Activated naive CD4-positive, alpha-beta T cell treated with anti-CD3 and anti-CD28 coated beads, Interleukin-2, amount 50 U/mL, for 72 hours (primary cell): ENCODE data around the gene TUBB. TPM values are rescaled to one million over a fixed set of nuclear protein-coding genes. Genes with fewer than 3 reads are reported as not detected.
A peak's percentile ranks its signal among the peaks of the same experiment; 100 is the strongest.
"Not testable (repeated sequence)": the region's sequence is repeated elsewhere in the genome, so short reads cannot be mapped to it uniquely, and the experiment has no call there.

Experiments used
- ATAC-seq, 2 donors: fragments of 150-1000 bp; cut with Tn5 transposase; 2 replicates each; pipeline ENCODE4 v1.10.0; 2021; ENCODE audit warnings: mild to moderate bottlenecking in 2 of 2, moderate library complexity in 2 of 2
- DNase-seq, 2 donors: peaks; one replicate each; pipeline ENCODE4 v3.0.0; 2021 to 2022; ENCODE audit warnings: low spot score in 2 of 2
- H3K27ac Mint-ChIP-seq, 2 donors: one replicate each; pipeline ENCODE4 v1.8.0; 2022; ENCODE audit warnings: mild to moderate bottlenecking in 2 of 2, mixed read lengths in 2 of 2
- H3K36me3 Mint-ChIP-seq, 2 donors: one replicate each; pipeline ENCODE4 v1.8.0; 2022; ENCODE audit warnings: mixed read lengths in 2 of 2
- H3K9me3 Mint-ChIP-seq, 2 donors: one replicate each; pipeline ENCODE4 v1.8.0; 2022; ENCODE audit warnings: mixed read lengths in 2 of 2
- total RNA-seq, 2 donors: library from RNA; stranded (reverse); gene quantifications; one replicate each; pipeline ENCODE4 v1.2.3, GENCODE V29; 2022

The TUBB gene
- total RNA-seq, 2 donors from 2014 or later = 1,507 to 1,783 TPM

DNA sequence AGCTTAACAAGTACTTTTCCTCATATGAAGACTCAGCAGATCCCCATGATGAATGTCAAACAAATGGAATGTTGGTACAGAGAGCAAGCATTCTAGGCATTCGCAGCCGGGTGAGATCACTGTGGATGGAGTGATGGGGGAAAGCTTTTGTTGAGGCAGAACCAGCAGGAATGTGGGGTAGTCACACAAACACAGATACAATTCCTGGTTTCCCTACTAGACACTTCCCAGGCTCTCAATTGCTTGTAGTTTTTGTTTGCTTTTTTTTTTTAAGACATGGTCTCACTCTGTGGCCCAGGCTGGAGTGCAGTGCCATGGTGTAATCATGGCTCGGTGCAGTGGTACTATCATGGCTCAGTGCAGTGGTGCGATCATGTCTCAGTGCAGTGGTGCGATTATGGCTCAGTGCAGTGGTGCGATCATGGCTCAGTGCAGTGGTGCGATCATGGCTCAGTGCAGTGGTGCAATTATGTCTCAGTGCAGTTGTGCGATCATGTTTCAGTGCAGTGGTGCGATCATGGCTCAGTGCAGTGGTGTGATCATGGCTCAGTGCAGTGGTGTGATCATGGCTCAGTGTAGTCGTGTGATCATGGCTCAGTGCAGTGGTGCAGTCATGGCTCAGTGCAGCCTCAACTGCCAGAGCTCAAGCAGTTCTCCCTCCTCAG, 39.6 kb downstream of the TUBB start:
- DNase-seq (no peak), ATAC-seq (no peak)
- H3K9me3 Mint-ChIP-seq = peaks cover 0 to 8% of the 10 kb centered on the region in 2 donors
- peaks cover 0 to 12% of the 10 kb centered on the region in 2 donors for H3K36me3 Mint-ChIP-seq
- no peak overlapping the region for H3K27ac Mint-ChIP-seq

DNA sequence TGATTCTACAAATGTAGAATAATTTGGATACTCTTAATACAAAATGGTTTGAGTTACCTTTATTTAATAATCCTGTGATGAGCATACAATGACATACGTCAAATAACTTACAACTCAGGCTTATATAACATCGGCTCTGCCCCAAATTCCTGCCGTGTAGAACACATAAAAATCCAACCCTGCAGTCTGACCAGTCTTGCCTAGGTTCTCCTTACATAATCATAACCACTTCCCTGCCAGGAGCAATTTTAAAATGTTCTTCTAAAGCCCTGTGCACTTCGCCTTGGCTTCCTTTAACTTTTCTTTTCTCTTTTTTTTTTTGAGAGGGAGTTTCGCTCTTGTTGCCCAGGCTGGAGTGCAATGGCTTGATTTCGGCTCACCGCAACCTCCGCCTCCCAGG, 40.4 kb downstream of the TUBB start:
- ATAC-seq (no peak), DNase-seq (no peak)
- Mint-ChIP-seq H3K36me3 (peaks cover 0 to 15% of the 10 kb centered on the region in 2 donors), H3K9me3 (peaks cover 0 to 8% of the 10 kb centered on the region in 2 donors), H3K27ac (no peak overlapping the region)

DNA sequence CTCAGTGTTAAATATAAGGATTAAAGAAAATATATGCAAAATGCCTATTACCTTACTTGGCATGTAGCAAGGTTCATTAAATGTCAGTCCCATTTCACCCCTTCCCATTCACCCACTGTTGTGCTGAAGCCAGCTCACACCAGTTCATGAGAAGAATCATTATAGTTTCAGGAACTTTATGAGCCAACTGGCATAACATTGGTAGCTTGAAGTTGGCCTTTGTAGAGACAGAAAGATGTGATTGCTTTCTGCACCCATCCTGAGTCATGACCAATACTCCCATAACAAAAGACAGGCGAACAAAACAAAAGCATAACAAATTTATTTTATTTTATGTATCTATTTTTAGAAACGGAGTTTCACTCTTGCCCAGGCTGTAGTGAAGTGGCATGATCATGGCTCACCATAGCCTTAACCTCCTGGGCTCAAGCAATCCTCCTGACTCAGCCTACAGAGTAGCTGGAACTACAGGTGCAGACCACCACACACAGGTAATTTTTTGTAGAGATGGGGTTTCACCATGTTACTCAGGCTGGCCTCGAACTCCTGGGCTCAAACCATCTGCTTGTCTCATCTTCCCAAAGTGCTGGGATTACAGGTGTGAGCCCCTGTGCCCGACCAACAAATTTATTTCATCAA, 41.8 kb downstream of the TUBB start:
- Mint-ChIP-seq H3K27ac (peak overlapping the region in 1 of 2 donors; percentile 52), H3K9me3 (peaks cover 0 to 8% of the 10 kb centered on the region in 2 donors), H3K36me3 (peaks cover 0 to 15% of the 10 kb centered on the region in 2 donors)
- ATAC-seq = peak; percentile 82 to 87
- DNase-seq = no peak

DNA sequence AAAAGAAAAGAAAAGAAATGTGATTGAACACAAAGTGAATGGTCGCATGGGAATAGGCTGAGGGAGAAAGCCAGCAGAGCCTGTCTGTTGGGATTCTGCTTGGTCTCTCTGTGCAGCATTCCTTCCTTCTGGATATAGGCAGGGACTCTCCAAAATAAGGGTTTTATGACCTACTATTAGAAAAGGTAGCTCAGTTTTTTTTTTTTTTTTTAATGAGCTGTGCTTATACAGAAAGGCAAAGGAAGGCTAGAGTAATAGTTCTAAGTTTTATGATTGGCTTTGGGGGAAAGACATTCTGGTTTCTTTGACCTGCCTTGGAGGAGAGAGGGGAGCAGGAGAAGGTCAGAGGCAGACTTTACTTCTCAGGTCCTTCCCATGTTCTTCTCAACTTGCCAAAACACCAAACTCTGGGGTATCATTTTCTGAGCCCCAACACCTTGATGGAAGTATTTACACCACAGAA, 43.0 kb downstream of the TUBB start:
- Mint-ChIP-seq H3K27ac (peak overlapping the region in 1 of 2 donors; percentile 90), H3K36me3 (peaks cover 0 to 15% of the 10 kb centered on the region in 2 donors), H3K9me3 (peaks cover 0 to 8% of the 10 kb centered on the region in 2 donors)
- no peak for DNase-seq
- ATAC-seq = no peak

DNA sequence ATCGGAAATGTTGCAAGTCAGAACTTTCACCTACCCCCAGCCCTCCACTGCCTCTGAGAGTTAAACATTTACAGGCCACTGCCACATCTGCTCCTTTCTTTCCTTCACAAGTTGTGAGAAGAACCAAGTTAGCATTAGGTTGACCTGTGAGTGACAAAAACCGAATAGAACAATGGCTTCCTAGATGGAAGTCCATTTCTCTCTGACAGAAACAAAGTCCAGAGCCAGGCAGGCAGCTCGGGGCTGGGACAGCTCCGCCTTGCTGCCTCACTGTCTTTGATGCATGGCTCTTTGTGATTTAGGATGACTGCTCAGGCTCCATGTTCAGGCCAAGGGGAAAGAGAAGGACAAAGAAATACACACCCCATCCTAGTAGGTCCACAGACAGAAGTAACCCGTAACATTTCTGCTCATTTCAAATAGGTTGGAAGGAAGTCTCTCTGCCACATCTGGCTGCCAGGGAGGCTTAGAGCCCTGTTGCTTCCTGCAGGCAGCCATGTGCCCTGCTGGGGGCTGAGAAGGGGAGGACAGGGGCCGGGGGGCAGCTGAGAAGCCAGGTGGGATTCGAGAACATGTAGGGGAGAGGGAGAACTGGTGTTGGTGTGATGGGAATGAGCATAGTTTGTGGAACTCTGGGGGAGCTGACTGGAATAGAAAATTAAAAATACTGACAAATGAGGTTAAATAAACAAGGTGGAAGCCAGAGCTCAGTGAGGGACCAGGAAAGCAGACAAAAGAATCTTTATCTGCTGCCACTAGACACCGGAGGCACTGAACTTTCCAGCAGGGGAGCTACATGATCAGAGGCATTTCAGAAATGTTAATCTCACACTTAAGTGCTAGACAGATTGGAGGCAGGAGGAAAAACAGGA, 43.7 kb downstream of the TUBB start:
- H3K9me3 Mint-ChIP-seq = peaks cover 0 to 8% of the 10 kb centered on the region in 2 donors

DNA sequence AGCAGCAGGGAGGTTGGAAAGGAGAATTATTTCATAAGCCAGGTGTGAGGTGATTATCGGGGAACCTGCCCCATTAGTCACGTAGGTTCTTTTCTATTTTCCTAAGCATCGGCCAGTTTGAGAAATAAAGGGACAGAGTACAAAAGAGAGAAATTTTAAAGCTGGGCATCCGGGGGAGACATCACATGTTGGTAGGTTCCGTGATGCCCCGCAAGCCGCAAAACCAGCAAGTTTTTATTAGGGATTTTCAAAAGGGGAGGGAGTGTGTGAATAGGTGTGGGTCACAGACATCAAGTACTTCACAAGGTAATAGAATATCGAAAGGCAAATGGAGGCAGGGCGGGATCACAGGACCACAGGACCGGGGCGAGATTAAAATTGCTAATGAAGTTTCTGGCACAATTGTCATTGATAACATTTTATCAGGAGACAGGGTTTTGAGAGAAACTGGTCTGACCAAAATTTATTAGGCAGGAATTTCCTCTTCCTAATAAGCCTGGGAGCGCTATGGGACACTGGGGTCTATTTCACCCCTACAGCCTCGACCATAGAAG, 44.4 kb downstream of the TUBB start:
- not testable (repeated sequence) for H3K9me3 Mint-ChIP-seq, ATAC-seq, DNase-seq
- H3K27ac Mint-ChIP-seq = peak overlapping the region; percentile 70 to 90
- peaks cover 0 to 15% of the 10 kb centered on the region in 2 donors for H3K36me3 Mint-ChIP-seq

More for the DNA sequence above, 43.7 kb downstream of the TUBB start:
- peak overlapping the region; percentile 70 to 90 for H3K27ac Mint-ChIP-seq
- peaks cover 0 to 15% of the 10 kb centered on the region in 2 donors for H3K36me3 Mint-ChIP-seq
- no peak for DNase-seq
- ATAC-seq = no peak

DNA sequence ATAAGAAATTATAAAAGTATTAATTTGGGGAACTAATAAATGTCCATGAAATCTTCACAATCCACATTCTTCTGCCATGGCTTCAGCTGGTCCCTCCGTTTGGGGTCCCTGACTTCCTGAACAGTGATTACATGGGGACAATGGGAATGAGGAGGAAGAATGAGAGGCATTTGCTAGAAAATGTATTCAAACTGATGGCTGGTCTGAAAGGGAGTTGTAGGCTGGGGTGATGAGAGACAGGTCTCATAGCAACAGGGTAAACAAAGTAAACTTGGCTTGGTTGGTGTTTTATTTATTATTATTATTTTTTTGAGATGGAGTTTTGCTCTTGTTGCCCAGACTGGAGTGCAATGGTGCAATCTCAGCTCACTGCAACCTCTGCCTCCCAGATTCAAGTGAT, 45.3 kb downstream of the TUBB start:
- H3K9me3 Mint-ChIP-seq, H3K27ac Mint-ChIP-seq, ATAC-seq, DNase-seq: not testable (repeated sequence)
- H3K36me3 Mint-ChIP-seq = peaks cover 0 to 15% of the 10 kb centered on the region in 2 donors

DNA sequence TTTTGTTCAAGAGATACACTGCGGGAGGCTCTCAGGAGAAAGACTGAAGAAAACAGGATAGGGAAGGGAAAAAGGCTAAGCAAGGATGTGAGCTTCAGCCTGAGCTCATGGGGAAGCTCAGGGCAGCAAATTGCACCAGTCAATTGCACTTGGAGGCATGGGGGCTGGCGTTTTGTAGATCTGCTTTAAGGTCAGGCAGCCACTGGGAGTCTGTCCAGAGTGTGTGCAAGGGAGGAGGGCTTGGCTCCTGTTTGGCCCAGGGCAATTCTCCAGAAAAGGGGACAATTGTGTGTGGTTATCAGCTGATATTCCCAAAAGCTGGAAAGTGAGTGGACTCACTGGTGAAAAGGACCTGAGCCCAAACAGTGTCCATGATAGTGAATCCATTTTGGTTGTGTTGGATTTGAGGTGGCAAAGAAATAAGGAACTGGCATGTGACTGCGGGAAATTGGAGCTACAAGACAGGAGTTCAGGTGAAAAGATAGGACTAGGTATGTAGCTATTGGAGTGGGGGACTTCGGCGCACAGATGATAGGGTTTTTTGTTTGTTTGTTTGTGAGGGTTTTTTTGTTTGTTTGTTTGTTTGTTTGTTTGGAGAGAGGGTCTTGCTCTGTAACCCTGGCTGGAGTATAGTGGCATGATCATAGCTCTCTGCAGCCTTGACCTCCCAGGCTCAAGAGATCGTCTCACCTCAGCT, 46.5 kb downstream of the TUBB start:
- ATAC-seq (no peak), DNase-seq (no peak)
- peak overlapping the region; percentile 96 to 98 for H3K27ac Mint-ChIP-seq
- H3K9me3 Mint-ChIP-seq = peaks cover 0 to 12% of the 10 kb centered on the region in 2 donors
- H3K36me3 Mint-ChIP-seq = peaks cover 0 to 21% of the 10 kb centered on the region in 2 donors

DNA sequence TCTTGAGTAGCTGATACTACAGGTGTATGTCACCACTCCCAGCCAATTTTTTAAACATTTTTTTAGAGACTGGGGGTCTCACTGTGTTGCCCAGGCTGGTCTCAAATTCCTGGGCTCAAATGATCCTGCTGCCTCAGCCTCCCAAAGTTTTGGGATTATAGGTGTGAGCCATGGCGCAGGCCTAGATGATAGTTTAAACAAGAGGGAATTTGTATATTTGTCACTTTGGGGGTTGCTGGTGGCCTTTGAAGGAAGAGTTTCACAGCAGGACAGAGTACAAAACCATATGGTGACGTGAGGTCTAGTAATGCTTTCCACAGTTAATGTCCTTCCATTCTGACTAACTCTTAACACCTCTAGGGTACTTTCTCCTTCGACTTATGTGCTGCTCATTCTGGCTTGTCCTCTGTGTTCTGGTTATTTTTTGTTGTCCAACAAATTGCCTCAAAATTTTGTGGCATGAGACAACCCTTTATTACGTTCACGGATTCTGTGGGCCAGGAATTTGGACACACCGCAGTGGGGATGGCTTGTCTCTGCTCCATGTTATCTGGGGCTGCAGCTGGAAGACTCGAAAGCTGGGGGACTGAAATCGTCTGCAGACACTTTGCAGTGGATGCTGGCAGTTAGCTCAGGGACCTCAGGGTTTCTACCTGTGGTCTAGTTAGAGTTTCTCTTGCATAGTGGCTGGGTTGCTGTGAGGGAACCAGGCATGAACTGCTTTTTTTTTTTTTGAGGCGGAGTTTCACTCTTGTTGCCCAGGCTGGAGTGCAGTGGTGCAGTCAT, 47.2 kb downstream of the TUBB start:
- peaks cover 0 to 17% of the 10 kb centered on the region in 2 donors for H3K9me3 Mint-ChIP-seq
- peak overlapping the region; percentile 96 to 98 for H3K27ac Mint-ChIP-seq
- H3K36me3 Mint-ChIP-seq = peaks cover 0 to 26% of the 10 kb centered on the region in 2 donors
- peak; percentile 68 to 69 for ATAC-seq
- DNase-seq = peak in 1 of 2 donors; percentile 60

DNA sequence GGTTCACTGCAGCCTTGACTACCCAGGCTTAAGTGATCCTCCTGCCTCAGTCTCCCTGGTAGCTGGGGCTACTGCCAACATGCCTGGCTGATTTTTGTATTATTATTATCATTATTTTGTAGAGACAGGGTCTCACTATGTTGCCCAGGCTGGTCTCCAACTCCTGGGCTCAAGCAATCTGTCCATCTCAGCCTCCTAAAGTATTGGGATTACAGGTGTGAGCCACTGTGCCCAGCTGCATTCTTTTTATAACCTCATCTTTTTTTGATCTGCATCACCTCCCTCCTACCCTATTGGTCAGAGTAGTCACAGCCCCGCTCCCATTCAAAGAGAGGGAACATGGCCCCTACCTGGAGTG, 47.8 kb downstream of the TUBB start:
- Mint-ChIP-seq H3K9me3 (peaks cover 0 to 19% of the 10 kb centered on the region in 2 donors), H3K36me3 (peaks cover 0 to 32% of the 10 kb centered on the region in 2 donors), H3K27ac (peak overlapping the region; percentile 96 to 98)
- no peak for DNase-seq
- no peak for ATAC-seq

DNA sequence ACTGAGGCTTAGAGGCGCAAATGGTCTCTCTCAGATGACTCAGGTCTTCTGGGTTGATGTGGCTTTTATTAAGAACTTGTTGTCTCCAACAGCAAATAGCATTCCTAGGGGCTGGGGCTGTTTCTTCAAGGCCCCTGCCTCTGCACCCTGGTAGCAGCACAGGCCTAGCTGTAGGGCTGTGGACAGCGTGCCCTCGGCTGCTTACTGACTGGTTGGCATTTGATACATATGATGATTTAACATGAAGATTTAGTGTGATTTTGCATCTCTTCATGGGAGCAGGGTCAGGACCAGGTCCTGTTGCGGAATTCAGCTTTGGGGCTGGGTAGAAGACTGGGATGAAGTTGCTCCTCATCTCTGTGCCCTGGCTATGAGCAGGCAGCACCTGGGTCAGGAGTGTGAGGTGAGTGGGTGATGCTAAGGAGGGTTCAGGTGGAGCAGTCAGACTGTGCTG, 48.5 kb downstream of the TUBB start:
- DNase-seq (no peak), ATAC-seq (peak in 1 of 2 donors; percentile 46)
- H3K9me3 Mint-ChIP-seq = peaks cover 0 to 19% of the 10 kb centered on the region in 2 donors
- peaks cover 0 to 31% of the 10 kb centered on the region in 2 donors for H3K36me3 Mint-ChIP-seq
- peak overlapping the region; percentile 81 to 98 for H3K27ac Mint-ChIP-seq

DNA sequence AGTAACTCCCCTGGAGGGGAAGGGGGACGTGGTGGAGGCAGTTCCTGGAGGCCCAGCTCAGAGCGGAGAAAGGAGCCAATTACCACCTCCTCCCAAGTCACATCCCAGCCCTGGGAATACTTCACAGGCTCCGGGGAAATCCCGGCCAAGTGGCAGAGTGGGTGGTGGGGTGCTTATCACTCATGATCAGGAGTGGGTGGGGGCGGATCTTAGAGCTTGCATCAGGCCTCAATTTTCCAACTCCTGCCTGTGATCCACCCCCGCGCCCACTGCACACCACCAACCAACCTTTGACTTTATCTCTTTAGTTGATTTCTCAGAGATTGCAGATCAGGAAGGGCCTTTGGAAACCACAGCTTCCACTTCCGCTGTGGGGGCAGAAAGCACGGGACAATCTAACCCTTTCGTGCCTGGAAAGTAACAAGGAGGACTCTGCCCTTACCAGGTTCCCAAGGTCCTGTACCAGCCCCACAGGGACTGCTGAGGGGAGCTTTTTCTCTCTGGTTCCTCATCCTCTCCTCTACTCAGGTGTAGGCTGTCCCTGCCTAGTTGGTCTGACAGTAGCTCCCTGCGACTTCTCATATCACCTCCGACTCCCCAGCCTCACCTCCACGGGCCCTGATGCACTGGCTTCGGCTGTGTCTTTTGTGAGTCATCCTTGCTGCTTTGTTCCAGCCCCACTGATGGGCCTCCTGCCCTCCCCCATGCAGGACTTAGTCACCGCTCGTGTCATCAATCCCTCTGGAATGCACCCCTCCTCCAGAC, 49.1 kb downstream of the TUBB start:
- Mint-ChIP-seq H3K9me3 (peaks cover 0 to 14% of the 10 kb centered on the region in 2 donors), H3K36me3 (peaks cover 0 to 25% of the 10 kb centered on the region in 2 donors), H3K27ac (peak overlapping the region; percentile 81 to 98)
- DNase-seq = peak; percentile 71 to 88
- peak; percentile 71 to 80 for ATAC-seq

DNA sequence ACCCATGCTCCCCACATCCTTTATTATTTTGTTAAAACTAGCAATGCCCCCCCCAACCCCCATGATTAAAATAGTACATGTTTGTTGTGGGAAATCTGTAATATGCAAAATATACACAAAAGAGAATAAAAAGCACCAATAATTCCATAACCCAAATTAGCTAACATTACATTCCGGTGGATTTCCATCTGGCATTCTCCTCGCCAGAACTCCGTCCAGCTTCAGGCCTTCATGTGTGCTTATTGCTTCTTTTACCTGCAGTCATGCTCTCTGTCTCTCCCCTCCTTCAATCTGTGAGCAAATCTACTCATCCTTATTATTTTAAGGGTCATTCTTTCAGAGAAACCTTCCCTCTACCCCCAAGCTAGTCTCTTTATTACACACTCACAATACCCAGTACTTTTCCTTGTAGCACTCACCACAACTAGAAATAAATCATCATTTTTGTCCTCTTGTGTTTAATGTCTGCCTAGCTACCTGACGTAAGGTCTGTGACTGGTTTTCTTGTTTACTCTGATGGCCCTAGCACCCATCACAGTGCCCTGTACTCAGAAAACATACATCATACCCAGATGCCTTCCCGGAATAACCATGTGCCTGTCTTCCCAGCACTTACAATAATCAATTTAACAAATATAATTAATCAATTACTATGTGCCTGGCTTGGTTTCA, 49.8 kb downstream of the TUBB start:
- Mint-ChIP-seq H3K36me3 (peaks cover 0 to 19% of the 10 kb centered on the region in 2 donors), H3K27ac (peak overlapping the region; percentile 81 to 98), H3K9me3 (peaks cover 0 to 11% of the 10 kb centered on the region in 2 donors)
- ATAC-seq = peak; percentile 30 to 52
- no peak for DNase-seq

DNA sequence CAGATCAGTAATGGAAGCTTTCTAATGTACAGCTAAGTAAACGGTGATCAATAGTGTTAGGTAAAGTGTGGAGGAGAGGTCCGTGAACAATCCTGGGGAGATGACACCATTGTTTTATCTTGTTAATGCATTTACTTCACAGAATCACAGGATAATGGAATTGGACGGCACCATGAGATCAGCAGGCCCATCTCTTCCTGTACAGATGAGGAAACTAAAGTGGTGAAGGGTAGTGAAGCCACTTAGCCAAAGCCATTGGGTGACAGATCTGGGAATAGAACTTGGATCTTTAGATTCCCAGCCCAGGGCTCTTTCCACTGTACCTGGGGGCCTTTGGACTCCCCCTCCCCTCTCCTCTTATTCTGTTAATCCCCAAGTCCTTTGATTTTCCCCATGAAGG, 50.4 kb downstream of the TUBB start:
- H3K36me3 Mint-ChIP-seq = peaks cover 0 to 19% of the 10 kb centered on the region in 2 donors
- ATAC-seq (no peak), DNase-seq (no peak)
- H3K27ac Mint-ChIP-seq = peak overlapping the region; percentile 81 to 98
- peaks cover 0 to 11% of the 10 kb centered on the region in 2 donors for H3K9me3 Mint-ChIP-seq
